ENCODE data around the gene STOX2.

DNA sequence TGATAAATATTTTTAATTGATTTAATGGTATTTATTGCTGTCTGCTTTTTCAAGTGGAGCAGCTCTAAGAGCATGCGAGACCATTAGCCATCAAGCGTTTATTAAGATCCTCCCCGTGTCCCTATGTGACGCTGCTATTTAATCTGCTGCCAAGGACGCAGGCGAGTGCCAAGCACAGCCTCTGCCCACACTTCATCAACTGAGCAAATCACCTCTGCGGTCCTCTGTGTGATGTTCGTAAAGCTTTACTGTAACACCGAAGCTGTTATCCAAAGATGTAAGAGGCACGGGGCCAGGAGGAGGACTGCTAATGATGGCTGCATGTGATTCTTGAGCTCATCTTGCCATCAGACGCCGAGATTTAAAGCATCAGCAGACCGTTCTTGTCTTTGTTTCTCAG is 79.5 kb downstream of the STOX2 start:
- no peak for TF ChIP-seq SIN3A (IDR thresholded peaks at IDR 0.05; ENCODE audit: borderline replicate concordance, insufficient read depth, low read length)
- TF ChIP-seq POLR2AphosphoS5 (IDR thresholded peaks at IDR 0.05; ENCODE audit: low read depth, low read length): no peak
- no peak for TF ChIP-seq TAF1 (IDR thresholded peaks at IDR 0.05; ENCODE audit: borderline replicate concordance, insufficient read depth, low read length)
- TF ChIP-seq, protein P1, sequence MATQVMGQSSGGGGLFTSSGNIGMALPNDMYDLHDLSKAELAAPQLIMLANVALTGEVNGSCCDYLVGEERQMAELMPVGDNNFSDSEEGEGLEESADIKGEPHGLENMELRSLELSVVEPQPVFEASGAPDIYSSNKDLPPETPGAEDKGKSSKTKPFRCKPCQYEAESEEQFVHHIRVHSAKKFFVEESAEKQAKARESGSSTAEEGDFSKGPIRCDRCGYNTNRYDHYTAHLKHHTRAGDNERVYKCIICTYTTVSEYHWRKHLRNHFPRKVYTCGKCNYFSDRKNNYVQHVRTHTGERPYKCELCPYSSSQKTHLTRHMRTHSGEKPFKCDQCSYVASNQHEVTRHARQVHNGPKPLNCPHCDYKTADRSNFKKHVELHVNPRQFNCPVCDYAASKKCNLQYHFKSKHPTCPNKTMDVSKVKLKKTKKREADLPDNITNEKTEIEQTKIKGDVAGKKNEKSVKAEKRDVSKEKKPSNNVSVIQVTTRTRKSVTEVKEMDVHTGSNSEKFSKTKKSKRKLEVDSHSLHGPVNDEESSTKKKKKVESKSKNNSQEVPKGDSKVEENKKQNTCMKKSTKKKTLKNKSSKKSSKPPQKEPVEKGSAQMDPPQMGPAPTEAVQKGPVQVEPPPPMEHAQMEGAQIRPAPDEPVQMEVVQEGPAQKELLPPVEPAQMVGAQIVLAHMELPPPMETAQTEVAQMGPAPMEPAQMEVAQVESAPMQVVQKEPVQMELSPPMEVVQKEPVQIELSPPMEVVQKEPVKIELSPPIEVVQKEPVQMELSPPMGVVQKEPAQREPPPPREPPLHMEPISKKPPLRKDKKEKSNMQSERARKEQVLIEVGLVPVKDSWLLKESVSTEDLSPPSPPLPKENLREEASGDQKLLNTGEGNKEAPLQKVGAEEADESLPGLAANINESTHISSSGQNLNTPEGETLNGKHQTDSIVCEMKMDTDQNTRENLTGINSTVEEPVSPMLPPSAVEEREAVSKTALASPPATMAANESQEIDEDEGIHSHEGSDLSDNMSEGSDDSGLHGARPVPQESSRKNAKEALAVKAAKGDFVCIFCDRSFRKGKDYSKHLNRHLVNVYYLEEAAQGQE (IDR thresholded peaks at IDR 0.05; ENCODE audit: insufficient read depth in 1 of 2, low read depth in 2 of 2, low read length in 2 of 2): no peak
